RWPE1 (cell line): Measurements from ENCODE around the gene ASAP3.
A peak's percentile ranks its signal among the peaks of the same experiment; 100 is the strongest.

Experiments used
- CTCF ChIA-PET: fragments of 350-600 bp; sonication (Branson Sonifier 250); formaldehyde crosslinking; extraction: SDS; loops from one replicate; lab custom pipeline; 2021; lab: Yijun Ruan, JAX
- POLR2A ChIA-PET: fragments of 400-600 bp; formaldehyde crosslinking; extraction: SDS; loops from one replicate; lab custom pipeline; 2020; ENCODE audit warnings: antibody characterized with exemption; ENCODE audit not compliant: low non-redundant PET; lab: Yijun Ruan, JAX
- DNase-seq: peaks from one replicate; pipeline ENCODE4 v3.0.0; 2012; ENCODE audit warnings: low spot score
- H3K27ac ChIP-seq: fragments of 450-650 bp; 2 replicates; pipeline ENCODE4 v1.5.1; 2017
- TF ChIP-seq, protein P1 (sequence below): fragments of 450-650 bp; conservative IDR thresholded peaks from 2 replicates; pipeline ENCODE4 v1.5.1; 2017; ENCODE audit warnings: low read depth, mild to moderate bottlenecking

The ASAP3 gene

DNA sequence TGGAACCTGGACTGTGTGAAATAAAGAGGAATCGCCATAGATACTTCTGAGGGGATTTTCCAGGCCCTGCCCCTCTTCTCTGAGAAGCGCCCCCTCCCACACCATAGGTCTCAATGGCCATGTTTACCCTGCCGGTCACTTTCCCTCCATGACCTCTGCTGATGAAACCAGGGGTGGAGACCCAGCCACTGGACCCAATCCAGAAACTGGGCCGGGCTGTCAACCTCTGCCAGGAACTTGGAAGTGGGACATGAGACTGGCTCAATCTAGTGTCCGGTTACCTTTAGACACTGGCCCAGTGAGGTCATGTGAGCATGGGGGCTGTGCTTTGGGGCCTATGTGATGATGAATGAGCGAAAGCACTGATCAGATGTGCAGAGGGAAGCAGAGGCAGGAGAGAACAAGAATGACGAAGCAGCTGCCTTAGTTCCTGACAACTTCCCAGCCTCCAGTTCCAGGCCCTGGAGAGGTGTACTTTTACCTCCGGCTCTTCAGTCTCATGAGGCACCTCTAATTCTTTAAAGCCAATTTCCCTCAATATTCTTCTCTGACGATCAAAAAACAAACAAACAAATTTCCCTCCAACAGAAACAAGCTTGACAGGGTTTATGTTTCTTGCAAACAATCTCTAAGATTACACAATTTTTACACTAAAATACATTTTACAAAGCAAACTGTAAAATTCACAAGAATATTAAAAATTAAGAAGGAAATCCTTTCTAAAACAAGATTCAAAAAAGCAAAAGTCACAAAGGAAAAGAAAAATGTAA lies 4.9 kb downstream of the ASAP3 start:
- peak overlapping the region; percentile 38 for H3K27ac ChIP-seq
- POLR2A ChIA-PET = interaction anchor here (0.9 kb wide), 1 partner anchor 27 kb away, joined by 3 read pairs; no protein-coding TSS in a partner anchor
- CTCF ChIA-PET = interaction anchor here (0.6 to 1.2 kb wide), 4 partner anchors 17 to 158 kb away, joined by 3 to 6 read pairs (median 3); no protein-coding TSS in a partner anchor

DNA sequence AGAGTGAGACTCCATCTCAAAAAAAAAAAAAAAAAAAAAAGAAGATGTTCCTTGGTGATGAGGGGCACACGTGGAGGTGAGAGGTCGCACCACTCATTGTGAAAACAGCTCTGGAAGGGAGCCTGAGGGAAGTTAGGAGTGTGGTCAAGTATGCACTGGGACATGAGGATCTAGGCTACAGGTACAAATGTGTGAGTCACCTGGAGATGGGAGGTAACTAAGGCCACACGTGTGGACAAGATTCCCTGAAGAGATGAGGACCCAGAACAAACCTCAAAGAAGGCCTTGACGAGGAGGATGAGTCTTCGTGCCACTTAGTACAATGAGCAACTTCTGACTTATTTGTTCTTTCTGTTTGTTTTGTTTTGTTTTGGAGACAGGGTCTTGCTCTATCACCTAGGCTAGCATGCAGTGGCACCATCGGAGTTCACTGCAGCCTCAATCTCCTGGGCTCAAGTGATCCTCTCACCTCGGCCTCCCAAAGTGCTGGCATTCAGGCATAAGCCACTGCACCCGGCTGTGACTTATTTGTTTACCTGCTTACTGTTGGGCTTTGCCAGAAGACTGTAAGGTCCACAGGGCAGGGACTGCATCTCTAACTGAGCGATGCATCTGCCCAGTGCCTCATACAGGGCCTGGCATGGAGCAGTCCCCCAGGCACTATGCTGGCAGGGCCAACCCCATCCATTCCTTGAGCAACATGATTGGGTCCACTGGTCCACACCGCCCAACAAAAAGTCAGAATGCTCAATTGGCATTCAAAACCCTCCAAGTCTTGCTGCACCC lies 6.4 kb downstream of the ASAP3 start:
- H3K27ac ChIP-seq = peak overlapping the region; percentile 38; the same call in 1 of the 2 replicates
- TF ChIP-seq, protein P1, sequence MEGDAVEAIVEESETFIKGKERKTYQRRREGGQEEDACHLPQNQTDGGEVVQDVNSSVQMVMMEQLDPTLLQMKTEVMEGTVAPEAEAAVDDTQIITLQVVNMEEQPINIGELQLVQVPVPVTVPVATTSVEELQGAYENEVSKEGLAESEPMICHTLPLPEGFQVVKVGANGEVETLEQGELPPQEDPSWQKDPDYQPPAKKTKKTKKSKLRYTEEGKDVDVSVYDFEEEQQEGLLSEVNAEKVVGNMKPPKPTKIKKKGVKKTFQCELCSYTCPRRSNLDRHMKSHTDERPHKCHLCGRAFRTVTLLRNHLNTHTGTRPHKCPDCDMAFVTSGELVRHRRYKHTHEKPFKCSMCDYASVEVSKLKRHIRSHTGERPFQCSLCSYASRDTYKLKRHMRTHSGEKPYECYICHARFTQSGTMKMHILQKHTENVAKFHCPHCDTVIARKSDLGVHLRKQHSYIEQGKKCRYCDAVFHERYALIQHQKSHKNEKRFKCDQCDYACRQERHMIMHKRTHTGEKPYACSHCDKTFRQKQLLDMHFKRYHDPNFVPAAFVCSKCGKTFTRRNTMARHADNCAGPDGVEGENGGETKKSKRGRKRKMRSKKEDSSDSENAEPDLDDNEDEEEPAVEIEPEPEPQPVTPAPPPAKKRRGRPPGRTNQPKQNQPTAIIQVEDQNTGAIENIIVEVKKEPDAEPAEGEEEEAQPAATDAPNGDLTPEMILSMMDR = no peak
- DNase-seq = peak; percentile 67
- ChIA-PET CTCF (no interaction called here), POLR2A (interaction anchor here (0.5 kb wide), 1 partner anchor 214 kb away, joined by 3 read pairs; the partner anchor contains the start of gene RPL11)

More for the DNA sequence above, 4.9 kb downstream of the ASAP3 start:
- TF ChIP-seq, protein P1 = no peak
- peak; percentile 42 for DNase-seq

DNA sequence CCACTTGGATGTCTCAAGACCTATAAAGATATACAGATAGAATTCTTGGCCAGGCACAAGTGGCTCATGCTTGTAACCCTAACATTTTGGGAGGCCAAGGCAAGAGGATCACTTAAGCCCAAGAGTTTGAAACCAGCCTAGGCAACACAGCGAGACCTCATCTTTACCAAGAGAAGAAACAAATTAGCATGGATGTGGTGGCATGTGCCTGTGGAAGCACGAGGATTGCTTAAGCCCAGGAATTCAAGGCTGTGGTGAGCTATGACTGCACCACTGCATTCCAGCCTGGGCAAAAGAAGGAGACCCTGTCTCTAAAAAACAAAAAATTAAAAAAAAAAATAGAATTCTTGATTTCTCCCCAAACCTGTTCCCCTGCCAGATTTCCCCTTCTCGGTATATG lies 8.3 kb downstream of the ASAP3 start:
- DNase-seq = no peak
- CTCF ChIA-PET = interaction anchor here (0.6 kb wide), 1 partner anchor 162 kb away, joined by 4 read pairs; no protein-coding TSS in a partner anchor
- POLR2A ChIA-PET = interaction anchor here (0.7 kb wide), 1 partner anchor 9 kb away, joined by 6 read pairs; no protein-coding TSS in a partner anchor
- no peak overlapping the region for H3K27ac ChIP-seq
- TF ChIP-seq, protein P1 = no peak

DNA sequence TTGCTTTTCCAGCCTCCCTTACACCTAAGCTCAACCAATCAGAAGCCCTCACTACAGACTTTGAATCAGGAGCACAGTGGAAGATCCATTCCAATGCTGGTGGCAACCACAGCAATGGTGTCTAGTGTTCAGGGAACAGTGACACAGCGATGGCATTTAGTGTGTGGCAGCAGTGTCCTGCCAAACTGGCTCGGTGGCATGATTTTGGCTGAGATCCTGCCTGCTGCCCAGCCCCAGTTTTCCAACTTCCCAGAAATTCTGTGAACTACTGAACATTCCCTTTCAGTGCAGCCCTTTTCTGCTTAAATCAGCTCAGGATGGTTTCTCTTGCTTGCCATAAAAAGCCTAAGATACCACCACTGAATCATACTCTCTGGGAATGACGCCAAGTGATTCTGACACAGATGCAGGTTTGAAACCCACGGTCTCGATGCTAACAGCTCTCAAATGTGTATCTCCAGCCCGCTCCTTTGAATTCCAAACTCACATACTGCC lies 8.8 kb downstream of the ASAP3 start:
- CTCF ChIA-PET = interaction anchor here (0.6 kb wide), 3 partner anchors 162 to 177 kb away, joined by 4 to 6 read pairs (median 4); no protein-coding TSS in a partner anchor
- TF ChIP-seq, protein P1 = no peak
- POLR2A ChIA-PET = no interaction called here
- peak; percentile 61 for DNase-seq
- H3K27ac ChIP-seq = peak overlapping the region; percentile 51; the same call in 1 of the 2 replicates

DNA sequence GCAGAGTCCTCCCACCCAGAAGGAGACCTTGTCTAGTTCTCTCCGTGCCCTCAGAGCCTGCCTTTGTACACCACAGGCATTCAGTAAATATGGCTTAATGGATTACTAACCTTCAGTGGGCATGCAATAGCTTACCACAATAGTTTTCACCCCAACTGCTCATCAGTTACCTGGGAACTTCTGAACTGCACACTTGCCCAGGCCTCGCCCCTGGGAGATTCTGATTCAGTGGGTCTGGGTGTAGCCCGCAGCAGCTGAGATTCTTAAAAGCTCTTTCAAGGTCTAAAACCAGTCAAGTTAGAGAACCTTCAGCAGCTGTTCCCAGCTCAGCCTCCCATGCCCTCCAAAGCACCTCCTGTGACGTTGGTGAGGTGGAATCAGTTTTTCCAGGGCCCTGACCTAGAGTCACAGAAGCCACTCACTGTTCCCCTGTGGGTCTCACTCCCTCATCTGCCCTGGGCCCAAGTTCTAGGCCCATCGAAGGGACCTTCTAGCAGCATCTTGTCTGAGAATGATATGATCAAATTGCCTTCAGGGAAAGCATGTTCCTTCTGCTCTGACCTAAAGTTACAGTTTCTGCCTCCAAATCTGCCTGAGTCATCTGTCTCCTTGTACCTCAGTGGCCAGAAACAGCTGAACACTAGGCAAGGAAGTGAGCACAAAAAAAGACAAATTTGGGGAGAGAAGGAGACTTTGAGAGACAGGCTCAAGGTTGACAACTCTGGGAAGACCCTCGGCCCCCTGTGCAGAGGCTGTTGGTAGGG lies 10.8 kb downstream of the ASAP3 start:
- ChIA-PET POLR2A (interaction anchor here (0.5 to 0.7 kb wide), 2 partner anchors 546 to 1311 kb away, joined by 3 read pairs; no protein-coding TSS in a partner anchor), CTCF (interaction anchor here (0.5 kb wide), 1 partner anchor 73 kb away, joined by 4 read pairs; no protein-coding TSS in a partner anchor)
- DNase-seq = peak; percentile 46
- H3K27ac ChIP-seq = peak overlapping the region; percentile 66
- TF ChIP-seq, protein P1 = no peak
